Naive thymus-derived CD8-positive, alpha-beta T cell (primary cell): ENCODE measurements around the gene PDILT. TPM values are rescaled to one million over a fixed set of nuclear protein-coding genes. Genes with fewer than 3 reads are reported as not detected.

ENCODE experiments used
- ATAC-seq, 2 donors: fragments of 150-1000 bp; cut with Tn5 transposase in 1 of 2; sonication (Bioruptor Pico), chemical (Tn5 transposase) in 1 of 2; 1 replicate in 1 of 2; 2 replicates in 1 of 2; pipeline ENCODE4 v1.10.0; 2021; ENCODE audit warnings: mild to moderate bottlenecking in 2 of 2, moderate library complexity in 2 of 2
- POLR2A ChIA-PET: fragments of 350-600 bp; sonication (Branson Sonifier 250); formaldehyde crosslinking; loops from one replicate; lab custom pipeline; 2021; ENCODE audit warnings: antibody characterized with exemption; lab: Charles Lee
- DNase-seq, 10 donors: peaks; one replicate each; pipeline versions ENCODE4 v3.0.0 to v3.0.0-alpha.2; 2020 to 2022
- H3K27ac Mint-ChIP-seq, 10 donors: one replicate each; pipeline ENCODE4 v1.8.0; 2020 to 2022; ENCODE audit warnings: mild to moderate bottlenecking in 10 of 10, mixed read lengths in 10 of 10, moderate library complexity in 4 of 10, inconsistent platforms in 1 of 10
- H3K27me3 Mint-ChIP-seq, 5 donors: one replicate each; pipeline ENCODE4 v1.8.0; 2021 to 2022; ENCODE audit warnings: mixed read lengths in 5 of 5
- H3K36me3 Mint-ChIP-seq, 3 donors: one replicate each; pipeline ENCODE4 v1.8.0; 2020 to 2022; ENCODE audit warnings: mixed read lengths in 3 of 3, mild to moderate bottlenecking in 2 of 3, inconsistent platforms in 1 of 3
- H3K4me1 Mint-ChIP-seq, 4 donors: one replicate each; pipeline ENCODE4 v1.8.0; 2021 to 2022; ENCODE audit warnings: mixed read lengths in 4 of 4
- H3K4me3 Mint-ChIP-seq, 10 donors: one replicate each; pipeline ENCODE4 v1.8.0; 2020 to 2022; ENCODE audit warnings: mild to moderate bottlenecking in 10 of 10, mixed read lengths in 10 of 10, moderate library complexity in 6 of 10, inconsistent platforms in 1 of 10
- H3K9me3 Mint-ChIP-seq, 9 donors: one replicate each; pipeline ENCODE4 v1.8.0; 2020 to 2022; ENCODE audit warnings: mixed read lengths in 9 of 9, mild to moderate bottlenecking in 3 of 9, inconsistent platforms in 1 of 9, moderate library complexity in 1 of 9
- polyA plus RNA-seq, 3 donors: library from polyadenylated mRNA; unstranded; fragments of 300-500 nt; fragmentation: Illumina TruSeq; gene quantifications; one replicate each; pipeline ENCODE4 v1.2.3, GENCODE V29; 2021
- total RNA-seq, 8 experiments: library from RNA in 2 of 8; stranded (reverse) in 2 of 8; gene quantifications; one replicate each; pipeline ENCODE4 v1.2.3 and lab custom pipeline; 2021 to 2026

The PDILT gene
- total and polyA plus RNA-seq, 5 experiments from 2014 or later = not detected

DNA sequence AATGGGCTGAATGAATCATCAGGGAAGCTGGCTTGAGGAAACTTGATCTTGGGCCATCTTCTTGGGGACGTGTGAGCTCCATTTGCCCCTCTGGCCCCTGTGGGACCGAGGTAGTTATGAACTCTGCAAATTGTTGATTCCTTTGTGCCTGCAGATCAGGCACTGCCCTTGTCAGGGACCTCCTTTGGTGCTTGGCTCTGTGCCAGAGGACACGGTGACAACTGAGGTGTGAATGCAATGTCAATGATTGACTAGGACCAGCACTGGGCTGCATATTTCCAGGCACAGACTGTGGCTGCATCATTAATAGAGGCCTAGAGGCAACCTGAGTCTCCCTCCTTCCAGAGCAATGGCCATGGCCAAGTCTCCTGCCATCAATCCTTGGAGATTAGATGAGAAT, 23.8 kb downstream of the PDILT start:
- no peak for ATAC-seq
- no peak overlapping the region for H3K4me3 Mint-ChIP-seq
- H3K27me3 Mint-ChIP-seq = peaks cover 2 to 20% (median 6%) of the 10 kb centered on the region in 5 donors
- H3K9me3 Mint-ChIP-seq = no peaks in the 10 kb centered on the region
- H3K36me3 Mint-ChIP-seq = no peaks in the 10 kb centered on the region
- POLR2A ChIA-PET = no interaction called here
- peaks cover 0 to 7% (median 2%) of the 10 kb centered on the region in 4 donors for H3K4me1 Mint-ChIP-seq
- no peak overlapping the region for H3K27ac Mint-ChIP-seq
- no peak for DNase-seq

DNA sequence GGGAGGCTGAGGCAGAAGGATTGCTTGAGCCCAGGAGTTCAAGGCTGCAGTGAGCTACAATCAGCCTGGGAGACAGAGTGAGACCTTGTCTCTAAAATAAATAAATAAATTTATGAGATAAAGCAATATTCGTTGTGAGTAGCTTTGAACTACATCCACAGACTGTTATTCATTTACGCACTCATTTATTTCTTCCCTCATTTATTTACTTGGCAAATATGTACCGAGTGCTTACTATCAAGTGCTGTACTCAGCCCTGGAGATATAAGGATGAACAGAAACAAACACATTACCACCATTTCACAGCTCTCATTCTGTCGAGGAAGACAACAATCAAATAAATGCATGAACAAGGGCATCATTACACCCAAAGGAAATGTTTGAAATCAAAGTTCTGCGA, 27.4 kb downstream of the PDILT start:
- no peak overlapping the region for H3K27ac Mint-ChIP-seq
- no peak for ATAC-seq
- H3K4me1 Mint-ChIP-seq = no peaks in the 10 kb centered on the region
- peaks cover 2 to 25% (median 11%) of the 10 kb centered on the region in 5 donors for H3K27me3 Mint-ChIP-seq
- no peaks in the 10 kb centered on the region for H3K36me3 Mint-ChIP-seq
- no peaks in the 10 kb centered on the region for H3K9me3 Mint-ChIP-seq
- no peak overlapping the region for H3K4me3 Mint-ChIP-seq
- DNase-seq = no peak
- POLR2A ChIA-PET = no interaction called here

DNA sequence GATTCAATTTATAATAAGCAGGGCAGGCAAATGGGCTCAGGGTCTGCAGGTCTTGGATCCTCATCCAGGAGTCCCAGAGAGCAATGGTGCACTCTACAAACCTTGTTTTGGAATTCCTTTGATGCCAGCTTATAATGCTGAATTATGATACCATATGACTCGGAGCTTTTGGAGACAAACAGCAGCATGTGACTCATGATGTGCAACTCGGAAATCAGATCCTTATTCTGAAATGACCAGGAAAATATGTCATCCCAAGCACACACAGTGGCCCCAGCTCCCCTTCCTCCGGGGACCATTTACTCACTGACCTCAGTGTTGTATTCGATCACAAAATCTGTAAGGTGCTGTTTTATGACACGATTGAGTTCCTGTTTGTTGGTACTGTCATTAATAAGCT, 31.8 kb downstream of the PDILT start:
- Mint-ChIP-seq H3K27ac (no peak overlapping the region), H3K36me3 (no peaks in the 10 kb centered on the region), H3K9me3 (no peaks in the 10 kb centered on the region), H3K4me1 (no peaks in the 10 kb centered on the region), H3K4me3 (no peak overlapping the region), H3K27me3 (peaks cover 0 to 28% (median 20%) of the 10 kb centered on the region in 5 donors)
- DNase-seq (no peak), ATAC-seq (no peak)
- POLR2A ChIA-PET = no interaction called here

DNA sequence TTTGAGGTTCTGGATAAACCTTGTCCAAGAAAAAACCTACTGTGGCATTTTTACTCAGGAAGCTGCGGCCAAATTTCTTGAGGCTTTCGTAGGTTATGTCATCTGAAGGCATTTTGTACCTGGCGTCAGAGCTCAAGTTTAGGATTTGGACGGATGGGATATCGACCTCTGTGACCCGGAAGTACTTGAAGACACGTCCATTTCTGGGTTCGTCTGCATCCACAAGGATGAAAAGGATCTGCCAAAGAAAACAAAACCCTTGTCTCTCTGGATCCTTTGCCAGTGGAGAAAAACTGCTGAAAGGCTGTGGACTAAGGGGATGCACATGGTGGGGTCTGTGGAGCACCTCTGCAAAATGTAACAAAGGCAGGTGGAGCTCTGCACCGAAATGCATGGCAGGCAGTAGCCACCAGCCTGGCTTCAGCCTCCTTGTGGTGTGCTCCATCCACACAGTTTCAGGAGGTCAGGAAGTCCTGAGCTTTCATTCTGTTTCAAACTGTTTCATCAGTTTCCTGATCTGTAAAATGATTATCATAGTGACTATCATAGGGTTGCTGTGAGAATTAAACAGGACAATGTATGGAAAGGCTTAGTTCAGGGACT, 35.0 kb downstream of the PDILT start:
- Mint-ChIP-seq H3K9me3 (peaks cover 0 to 2% (median 0%) of the 10 kb centered on the region in 9 donors), H3K36me3 (no peaks in the 10 kb centered on the region), H3K4me1 (peaks cover 0 to 2% (median 0%) of the 10 kb centered on the region in 4 donors), H3K4me3 (no peak overlapping the region), H3K27ac (no peak overlapping the region), H3K27me3 (peaks cover 2 to 25% (median 20%) of the 10 kb centered on the region in 5 donors)
- POLR2A ChIA-PET = no interaction called here
- DNase-seq (no peak), ATAC-seq (no peak)

DNA sequence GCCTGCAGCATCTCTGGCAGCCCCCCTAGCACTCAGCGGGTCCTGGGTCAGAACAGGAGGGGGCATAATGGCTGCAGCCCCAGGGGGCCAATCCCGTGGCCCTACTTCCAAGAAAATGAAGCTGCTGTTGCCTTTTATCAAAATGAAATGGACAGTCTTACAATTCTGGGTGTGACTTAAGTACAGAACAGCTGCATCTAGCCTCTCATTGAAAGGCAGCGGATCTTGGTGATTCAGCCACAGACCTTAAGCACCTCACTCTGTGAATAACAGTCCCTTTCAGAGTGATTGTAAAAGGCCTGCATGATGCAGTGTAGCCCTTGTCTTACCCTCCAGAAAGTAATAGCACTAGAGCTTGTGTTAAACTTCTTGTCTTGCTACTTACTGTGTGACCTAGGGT, 40.5 kb downstream of the PDILT start:
- no peak for ATAC-seq
- Mint-ChIP-seq H3K36me3 (no peaks in the 10 kb centered on the region), H3K9me3 (peaks cover 0 to 2% (median 0%) of the 10 kb centered on the region in 9 donors), H3K27me3 (peaks cover 8 to 29% (median 22%) of the 10 kb centered on the region in 5 donors), H3K4me3 (no peak overlapping the region), H3K27ac (no peak overlapping the region), H3K4me1 (peaks cover 0 to 2% (median 0%) of the 10 kb centered on the region in 4 donors)
- no peak for DNase-seq
- POLR2A ChIA-PET = no interaction called here

DNA sequence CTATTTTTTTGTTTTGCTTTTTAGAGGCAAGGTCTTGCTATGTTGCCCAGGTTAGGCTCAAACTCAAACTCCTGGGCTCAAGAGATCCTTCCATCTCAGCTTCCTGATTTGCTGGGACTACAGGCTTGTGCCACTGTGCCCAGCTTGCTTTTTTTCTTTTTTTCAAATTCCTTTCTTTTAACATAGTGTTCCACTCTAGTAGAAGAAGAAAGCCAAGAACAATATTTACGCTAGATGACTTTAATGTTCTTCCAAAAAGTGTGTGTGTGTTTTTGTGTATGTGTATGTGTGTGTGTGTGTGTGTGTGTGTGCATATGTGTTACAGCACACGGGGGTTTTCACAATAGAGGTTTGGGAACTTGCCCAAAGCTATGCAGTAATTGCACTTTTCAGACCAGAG, 41.3 kb downstream of the PDILT start:
- Mint-ChIP-seq H3K4me3 (no peak overlapping the region), H3K9me3 (peaks cover 0 to 2% (median 0%) of the 10 kb centered on the region in 9 donors), H3K27me3 (peaks cover 8 to 26% (median 20%) of the 10 kb centered on the region in 5 donors), H3K4me1 (peaks cover 0 to 2% (median 0%) of the 10 kb centered on the region in 4 donors), H3K36me3 (no peaks in the 10 kb centered on the region), H3K27ac (no peak overlapping the region)
- POLR2A ChIA-PET = no interaction called here
- DNase-seq (no peak), ATAC-seq (no peak)

DNA sequence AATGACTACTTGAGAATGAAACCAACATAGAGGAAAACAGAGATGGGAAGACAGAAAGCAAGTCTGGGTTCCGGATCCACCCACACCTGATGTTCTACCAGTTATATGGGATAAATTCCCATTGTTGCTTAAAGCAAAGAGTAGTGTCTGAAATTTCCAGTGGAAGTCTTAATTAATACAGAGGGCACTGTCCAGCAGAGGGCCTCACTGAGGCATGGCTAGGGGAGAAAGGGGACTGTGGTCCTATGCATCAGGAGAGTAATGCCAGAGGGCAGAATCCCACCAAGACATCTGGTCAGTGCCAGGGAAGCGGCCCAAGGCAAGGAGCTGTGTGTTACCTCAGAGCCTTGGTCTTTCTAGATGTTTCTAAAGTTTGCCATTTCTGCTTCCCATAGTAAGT, 44.5 kb downstream of the PDILT start:
- Mint-ChIP-seq H3K27me3 (peaks cover 12 to 41% (median 18%) of the 10 kb centered on the region in 5 donors), H3K27ac (no peak overlapping the region)

DNA sequence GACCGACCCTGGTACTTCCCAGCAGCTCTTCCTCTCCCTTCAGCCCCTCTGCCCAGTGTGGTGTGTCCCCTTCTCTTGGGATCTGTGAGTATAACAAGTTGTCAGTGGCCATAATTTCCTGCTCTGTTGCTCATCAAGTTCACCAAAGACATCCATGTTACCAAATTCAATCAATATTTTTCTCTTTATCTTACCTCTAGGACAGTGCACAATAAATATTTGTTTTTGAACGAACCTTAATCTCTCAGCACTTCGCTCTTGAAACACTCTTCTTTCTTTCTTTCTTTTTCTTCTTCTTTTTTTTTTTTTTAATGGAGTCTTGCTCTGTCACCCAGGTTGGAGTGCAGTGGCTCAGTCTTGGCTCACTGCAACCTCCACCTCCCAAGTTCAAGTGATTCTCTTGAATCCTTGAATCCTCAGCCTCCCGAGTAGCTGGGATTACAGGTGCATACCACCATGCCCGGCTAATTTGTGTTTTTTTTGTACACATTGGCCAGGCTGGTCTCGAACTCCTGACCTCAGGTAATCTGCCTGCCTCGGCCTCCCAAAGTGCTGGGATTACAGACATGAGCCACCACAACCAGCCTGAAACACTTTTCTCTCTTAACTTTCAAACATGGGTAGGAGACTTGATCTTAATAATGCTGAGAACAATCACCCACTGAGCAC, 49.3 kb downstream of the PDILT start:
- ATAC-seq (no peak), DNase-seq (no peak)
- H3K4me3 Mint-ChIP-seq = no peak overlapping the region
- no peaks in the 10 kb centered on the region for H3K36me3 Mint-ChIP-seq
- POLR2A ChIA-PET = no interaction called here
- H3K27me3 Mint-ChIP-seq = peaks cover 10 to 29% (median 17%) of the 10 kb centered on the region in 5 donors
- H3K9me3 Mint-ChIP-seq = peaks cover 0 to 6% (median 0%) of the 10 kb centered on the region in 9 donors
- H3K27ac Mint-ChIP-seq = peak overlapping the region in 1 of 10 donors; percentile 4
- no peaks in the 10 kb centered on the region for H3K4me1 Mint-ChIP-seq

More for the DNA sequence above, 44.5 kb downstream of the PDILT start:
- H3K4me1 Mint-ChIP-seq = no peaks in the 10 kb centered on the region
- DNase-seq (no peak), ATAC-seq (no peak)
- H3K4me3 Mint-ChIP-seq = no peak overlapping the region
- H3K36me3 Mint-ChIP-seq = no peaks in the 10 kb centered on the region
- POLR2A ChIA-PET = no interaction called here
- no peaks in the 10 kb centered on the region for H3K9me3 Mint-ChIP-seq

DNA sequence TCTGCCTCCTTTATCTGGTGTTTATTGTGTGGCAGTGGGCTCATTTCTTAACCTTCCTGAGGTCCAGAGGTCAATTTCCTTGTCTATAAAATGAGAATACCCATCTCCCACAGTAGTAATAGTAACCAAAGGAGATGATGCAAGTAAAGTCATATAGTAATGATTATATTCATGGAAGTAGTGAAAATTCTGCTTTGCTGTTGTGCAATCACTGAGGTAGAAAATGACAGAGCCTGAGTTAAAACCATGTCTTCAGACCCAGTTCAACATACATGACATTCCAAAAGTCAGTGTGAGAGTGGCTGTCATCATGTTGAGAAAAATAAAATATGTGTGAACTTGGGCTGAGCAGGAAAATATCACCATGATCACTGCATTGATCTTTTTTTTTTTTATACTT, 51.2 kb downstream of the PDILT start:
- Mint-ChIP-seq H3K4me3 (no peak overlapping the region), H3K4me1 (no peaks in the 10 kb centered on the region), H3K27me3 (peaks cover 7 to 29% (median 14%) of the 10 kb centered on the region in 5 donors), H3K9me3 (peaks cover 0 to 6% (median 0%) of the 10 kb centered on the region in 9 donors), H3K27ac (no peak overlapping the region), H3K36me3 (no peaks in the 10 kb centered on the region)
- no peak for DNase-seq
- no peak for ATAC-seq
- POLR2A ChIA-PET = no interaction called here

DNA sequence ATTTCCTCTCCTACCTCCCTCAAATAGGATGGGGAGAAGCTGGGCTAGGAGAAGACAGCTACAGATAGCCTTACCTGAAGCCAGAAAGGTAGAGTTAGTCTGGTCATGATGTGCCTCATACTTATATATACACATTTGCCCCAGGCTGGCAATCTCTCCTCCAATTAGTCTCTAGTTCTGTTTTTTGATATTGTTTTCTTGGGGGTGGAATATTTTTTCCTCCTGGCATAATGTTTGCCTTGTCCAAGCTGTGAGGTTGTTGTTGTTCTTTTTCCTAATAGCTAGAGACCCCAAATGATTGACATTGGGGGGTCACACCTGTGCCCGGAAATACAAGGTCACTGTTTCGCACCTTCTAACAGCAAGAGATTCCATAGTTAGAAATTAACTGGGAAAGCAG, 51.9 kb downstream of the PDILT start, which contains the start of gene UMOD:
UMOD (minus strand) TSS at position 101 of the 400 bp plus-strand sequence. CDS start 1,978 bp downstream, outside the sequence.
- Mint-ChIP-seq H3K27ac (no peak within 1 kb of the TSS), H3K27me3 (peaks cover 7 to 27% (median 14%) of the 10 kb centered on the region in 5 donors), H3K4me1 (no peaks in the 10 kb centered on the region), H3K9me3 (peaks cover 0 to 6% (median 0%) of the 10 kb centered on the region in 9 donors), H3K36me3 (no peaks in the 10 kb centered on the region), H3K4me3 (no peak within 1 kb of the TSS)
- DNase-seq (no peak), ATAC-seq (no peak)
- POLR2A ChIA-PET = no interaction called here

DNA sequence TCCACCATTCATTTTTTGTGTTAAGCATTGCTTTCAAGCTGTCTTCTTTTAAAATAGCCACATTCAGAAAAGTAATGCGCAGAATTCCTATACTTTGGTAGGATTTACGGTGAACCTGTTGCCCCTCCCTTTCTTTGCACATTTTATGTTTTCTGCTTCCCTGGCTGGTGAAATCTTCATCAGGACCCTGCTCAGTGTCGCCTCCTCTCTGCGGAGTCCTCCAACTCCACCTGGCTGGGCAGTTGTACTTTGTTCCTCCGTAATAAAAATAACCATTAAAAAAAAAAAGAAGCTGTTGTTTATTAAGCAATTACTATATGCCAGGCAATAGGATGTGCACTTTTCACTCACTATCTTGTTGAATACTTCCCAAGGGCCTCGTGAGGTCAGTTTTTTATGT, 54.9 kb downstream of the PDILT start:
- POLR2A ChIA-PET = no interaction called here
- Mint-ChIP-seq H3K4me1 (no peaks in the 10 kb centered on the region), H3K4me3 (no peak overlapping the region), H3K27me3 (peaks cover 0 to 11% (median 4%) of the 10 kb centered on the region in 5 donors), H3K9me3 (peaks cover 0 to 6% (median 0%) of the 10 kb centered on the region in 9 donors), H3K36me3 (no peaks in the 10 kb centered on the region), H3K27ac (no peak overlapping the region)
- ATAC-seq (no peak), DNase-seq (no peak)

DNA sequence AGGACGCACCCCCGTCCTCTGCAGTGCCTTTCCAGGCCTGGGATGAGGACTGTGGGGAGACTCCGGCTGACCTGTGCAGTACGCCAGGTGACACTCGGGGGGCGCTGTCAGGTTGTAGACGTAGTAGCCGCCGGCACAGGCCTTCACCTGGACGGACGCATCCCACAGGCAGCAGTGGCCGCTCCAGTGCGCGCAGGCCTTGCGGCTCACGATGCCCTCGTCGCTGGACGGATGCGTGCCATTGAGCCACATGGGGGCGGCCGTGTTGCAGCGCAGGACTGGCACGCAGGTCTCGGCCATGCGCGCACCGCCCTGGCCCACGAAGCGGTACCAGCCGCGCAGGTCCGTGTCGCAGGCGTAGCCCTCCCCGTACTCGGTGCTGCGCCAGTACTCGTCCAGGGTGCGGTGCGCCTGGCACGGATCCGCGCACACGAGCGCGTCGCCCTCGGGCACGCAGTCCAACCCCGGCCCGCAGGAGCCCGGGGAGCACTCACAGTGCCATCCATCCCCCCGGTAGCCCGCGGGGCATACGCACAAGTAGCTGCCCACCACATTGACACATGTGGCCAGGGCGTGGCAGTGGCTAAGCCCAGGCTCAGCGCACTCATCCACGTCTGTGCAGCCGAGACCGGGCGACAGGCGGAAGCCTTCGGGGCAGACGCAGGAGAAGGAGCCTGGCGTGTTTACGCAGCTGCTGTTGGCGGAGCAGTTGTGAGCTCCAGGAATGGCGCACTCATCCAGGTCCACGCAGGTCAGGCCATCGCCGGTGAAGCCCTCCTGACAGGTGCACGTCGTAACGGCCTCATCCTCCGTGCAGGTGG, 56.0 kb downstream of the PDILT start:
- H3K4me1 Mint-ChIP-seq = no peaks in the 10 kb centered on the region
- ATAC-seq = no peak
- no peaks in the 10 kb centered on the region for H3K9me3 Mint-ChIP-seq

More for the DNA sequence above, 56.0 kb downstream of the PDILT start:
- no peaks in the 10 kb centered on the region for H3K36me3 Mint-ChIP-seq
- DNase-seq = no peak
- H3K27ac Mint-ChIP-seq = no peak overlapping the region
- H3K4me3 Mint-ChIP-seq = no peak overlapping the region
- H3K27me3 Mint-ChIP-seq = peaks cover 0 to 11% (median 4%) of the 10 kb centered on the region in 5 donors
- POLR2A ChIA-PET = no interaction called here
